H9 (cell line): ENCODE results near the gene PTPN7. TPM values are rescaled to one million over a fixed set of nuclear protein-coding genes. Genes with fewer than 3 reads are reported as not detected.

Experiments used
- DNase-seq: peaks from one replicate; pipeline ENCODE4 v3.0.0-alpha.2; 2017
- H2AFZ ChIP-seq: one replicate; pipeline ENCODE4 v1.6.1; 2013; ENCODE audit warnings: mild to moderate bottlenecking, low read length, control low read depth, moderate library complexity
- H2AK5ac ChIP-seq: 2 replicates; pipeline ENCODE4 v1.6.1; 2013; ENCODE audit warnings: low read length, control low read depth, mixed read lengths; ENCODE audit not compliant: insufficient read length
- H2BK120ac ChIP-seq: one replicate; pipeline ENCODE4 v1.6.1; 2013; ENCODE audit warnings: low read depth, mild to moderate bottlenecking, low read length, control low read depth, inconsistent platforms; ENCODE audit not compliant: poor library complexity, severe bottlenecking
- H2BK12ac ChIP-seq: 2 replicates; pipeline ENCODE4 v1.6.1; 2013; ENCODE audit warnings: low read length, control low read depth, mixed read lengths, low read depth; ENCODE audit not compliant: insufficient read length
- H2BK15ac ChIP-seq: 2 replicates; pipeline ENCODE4 v1.6.1; 2013; ENCODE audit warnings: low read depth, low read length, control low read depth
- H2BK20ac ChIP-seq: one replicate; pipeline ENCODE4 v1.6.1; 2013; ENCODE audit warnings: low read depth, mild to moderate bottlenecking, low read length, control low read depth, inconsistent platforms; ENCODE audit not compliant: poor library complexity, severe bottlenecking
- H2BK5ac ChIP-seq: 2 replicates; pipeline ENCODE4 v1.6.1; 2013; ENCODE audit warnings: low read length, control low read depth, mixed read lengths; ENCODE audit not compliant: insufficient read length
- H3K14ac ChIP-seq: 2 replicates; pipeline ENCODE4 v1.6.1; 2013; ENCODE audit warnings: low read length, control low read depth; ENCODE audit not compliant: insufficient read depth
- H3K18ac ChIP-seq: 2 replicates; pipeline ENCODE4 v1.6.1; 2013; ENCODE audit warnings: low read depth, mild to moderate bottlenecking, mixed read lengths, low read length, control low read depth; ENCODE audit not compliant: insufficient read length
- H3K23ac ChIP-seq: 2 replicates; pipeline ENCODE4 v1.6.1; 2013; ENCODE audit warnings: low read length, control low read depth, mixed read lengths, low read depth; ENCODE audit not compliant: insufficient read length
- H3K23me2 ChIP-seq: 2 replicates; pipeline ENCODE4 v1.6.1; 2013; ENCODE audit warnings: low read depth, mild to moderate bottlenecking, mixed read lengths, low read length, control low read depth; ENCODE audit not compliant: insufficient read length, poor library complexity, severe bottlenecking
- H3K27ac ChIP-seq: 2 replicates; pipeline ENCODE4 v1.5.1; 2013; ENCODE audit warnings: low read length, control low read depth, mixed read lengths, low read depth; ENCODE audit not compliant: insufficient read length
- H3K27me3 ChIP-seq: 2 replicates; pipeline ENCODE4 v1.6.1; 2013; ENCODE audit warnings: low read length, control low read depth, inconsistent platforms; ENCODE audit not compliant: insufficient read depth
- H3K4ac ChIP-seq: 2 replicates; pipeline ENCODE4 v1.6.1; 2013; ENCODE audit warnings: low read depth, mild to moderate bottlenecking, control low read depth, inconsistent platforms, low read length, moderate library complexity
- H3K4me1 ChIP-seq: 2 replicates; pipeline ENCODE4 v1.6.1; 2013; ENCODE audit warnings: low read length, control low read depth, inconsistent platforms; ENCODE audit not compliant: insufficient read depth
- H3K4me2 ChIP-seq: 2 replicates; pipeline ENCODE4 v1.6.1; 2013; ENCODE audit warnings: low read length, control low read depth, mixed read lengths; ENCODE audit not compliant: insufficient read length, insufficient read depth
- H3K56ac ChIP-seq: 2 replicates; pipeline ENCODE4 v1.6.1; 2013; ENCODE audit warnings: low read depth, mild to moderate bottlenecking, mixed read lengths, low read length, control low read depth; ENCODE audit not compliant: insufficient read length
- H3K79me1 ChIP-seq: 2 replicates; pipeline ENCODE4 v1.6.1; 2013; ENCODE audit warnings: low read depth, mild to moderate bottlenecking, moderate library complexity, low read length, control low read depth, inconsistent platforms; ENCODE audit not compliant: insufficient read depth, poor library complexity, severe bottlenecking
- H3K79me2 ChIP-seq: 2 replicates; pipeline ENCODE4 v1.6.1; 2013; ENCODE audit warnings: low read length, control low read depth, inconsistent platforms; ENCODE audit not compliant: insufficient read depth
- H3K9ac ChIP-seq: 2 replicates; pipeline ENCODE4 v1.6.1; 2013; ENCODE audit warnings: low read length, control low read depth, mixed read lengths; ENCODE audit not compliant: insufficient read length; ENCODE audit errors: extremely low read depth
- H3K9me3 ChIP-seq: one replicate; pipeline ENCODE4 v1.6.1; 2013; ENCODE audit warnings: low read depth, low read length, inconsistent platforms; ENCODE audit not compliant: control insufficient read depth
- H3T11ph ChIP-seq: one replicate; pipeline ENCODE4 v1.6.1; 2013; ENCODE audit warnings: mild to moderate bottlenecking, low read length, control low read depth, inconsistent platforms
- H4K20me1 ChIP-seq: one replicate; pipeline ENCODE4 v1.6.1; 2013; ENCODE audit not compliant: control insufficient read depth, insufficient read length, insufficient read depth
- H4K5ac ChIP-seq: 2 replicates; pipeline ENCODE4 v1.6.1; 2013; ENCODE audit warnings: low read depth, mild to moderate bottlenecking, mixed read lengths, low read length, control low read depth; ENCODE audit not compliant: insufficient read length
- H4K8ac ChIP-seq: replicated peaks from 2 replicates; pipeline ENCODE4 v1.6.1; 2013; ENCODE audit warnings: low read length, control low read depth, mixed read lengths, low read depth; ENCODE audit not compliant: insufficient read length
- H4K91ac ChIP-seq: 2 replicates; pipeline ENCODE4 v1.6.1; 2013; ENCODE audit warnings: low read depth, mild to moderate bottlenecking, moderate library complexity, mixed read lengths, low read length, control low read depth; ENCODE audit not compliant: insufficient read length
- H3K27ac Mint-ChIP-seq, 3 experiments: 2 replicates in 2 of 3; 3 replicates in 1 of 3; pipeline ENCODE4 v1.8.0; 2020 to 2021; ENCODE audit warnings: mixed read lengths in 3 of 3, mild to moderate bottlenecking in 1 of 3, moderate library complexity in 1 of 3
- H3K27me3 Mint-ChIP-seq: 2 replicates; pipeline ENCODE4 v1.8.0; 2021; ENCODE audit warnings: low read depth, mild to moderate bottlenecking, moderate library complexity, mixed read lengths
- H3K36me3 Mint-ChIP-seq, 3 experiments: 2 replicates in 2 of 3; 3 replicates in 1 of 3; pipeline ENCODE4 v1.8.0; 2020 to 2021; ENCODE audit warnings: low read depth in 3 of 3, mixed read lengths in 3 of 3; ENCODE audit not compliant: insufficient read depth in 1 of 3
- H3K4me1 Mint-ChIP-seq, 2 experiments: 2 replicates each; pipeline ENCODE4 v1.8.0; 2020; ENCODE audit warnings: mixed read lengths in 2 of 2
- H3K4me3 Mint-ChIP-seq, 2 experiments: 2 replicates in 1 of 2; 3 replicates in 1 of 2; pipeline ENCODE4 v1.8.0; 2020 to 2021; ENCODE audit warnings: mild to moderate bottlenecking in 2 of 2, mixed read lengths in 2 of 2, moderate library complexity in 1 of 2
- H3K9me3 Mint-ChIP-seq, 2 experiments: 2 replicates in 1 of 2; 3 replicates in 1 of 2; pipeline ENCODE4 v1.8.0; 2020; ENCODE audit warnings: mild to moderate bottlenecking in 2 of 2, mixed read lengths in 2 of 2, moderate library complexity in 1 of 2
- WGBS: extraction: QIAGEN DNeasy Blood & Tissue Kit; methylation state at CpG from one replicate; pipeline ENCODE4 v1.1.7; 2013; ENCODE audit warnings: missing lambda C conversion rate, low lambda C conversion rate, mixed read lengths; ENCODE audit not compliant: insufficient read length; ENCODE audit errors: extremely low coverage; 5-methylcytosine and 5-hydroxymethylcytosine counted together
- total RNA-seq: library from RNA; stranded (reverse); gene quantifications from 2 replicates; pipeline ENCODE4 v1.2.1, GENCODE V29; 2021
- TF ChIP-seq, protein P1 (sequence below): fragments of 200-600 bp; sonication (generic); conservative IDR thresholded peaks from 3 replicates; pipeline ENCODE4 v1.8.0; 2021; ENCODE audit warnings: antibody characterized with exemption, mild to moderate bottlenecking

The PTPN7 gene
- total RNA-seq, 1 experiment from 2014 or later, result 0.72 TPM

DNA sequence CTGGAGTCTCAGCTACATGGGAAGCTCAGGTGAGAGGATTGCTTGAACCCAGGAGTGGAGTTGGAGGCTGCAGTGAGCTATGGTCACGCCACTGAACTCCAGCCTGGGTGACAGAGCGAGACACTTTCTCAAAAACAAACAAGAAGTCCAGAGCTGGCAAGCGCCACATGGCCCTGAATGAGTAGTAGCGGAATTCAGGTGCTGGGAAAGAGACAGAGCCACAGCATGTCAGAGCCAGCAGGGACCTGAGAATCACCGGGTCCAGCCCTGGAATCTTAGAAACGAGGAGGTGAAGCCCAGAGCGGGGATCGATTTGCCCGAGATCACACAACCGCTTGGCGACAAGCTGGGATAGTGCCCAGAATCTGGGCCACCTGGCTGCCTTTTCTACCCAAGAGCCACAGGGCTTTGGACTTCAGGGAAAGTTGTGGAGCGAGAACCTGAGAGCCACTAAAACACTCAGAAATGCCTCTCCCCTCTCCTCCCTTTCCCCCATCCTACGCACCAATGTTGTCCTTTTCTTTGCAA, 25.7 kb downstream of the PTPN7 start:
- H2BK120ac ChIP-seq, result no peak overlapping the region
- no peaks in the 10 kb centered on the region for H3K27me3 ChIP-seq
- TF ChIP-seq, protein P1, sequence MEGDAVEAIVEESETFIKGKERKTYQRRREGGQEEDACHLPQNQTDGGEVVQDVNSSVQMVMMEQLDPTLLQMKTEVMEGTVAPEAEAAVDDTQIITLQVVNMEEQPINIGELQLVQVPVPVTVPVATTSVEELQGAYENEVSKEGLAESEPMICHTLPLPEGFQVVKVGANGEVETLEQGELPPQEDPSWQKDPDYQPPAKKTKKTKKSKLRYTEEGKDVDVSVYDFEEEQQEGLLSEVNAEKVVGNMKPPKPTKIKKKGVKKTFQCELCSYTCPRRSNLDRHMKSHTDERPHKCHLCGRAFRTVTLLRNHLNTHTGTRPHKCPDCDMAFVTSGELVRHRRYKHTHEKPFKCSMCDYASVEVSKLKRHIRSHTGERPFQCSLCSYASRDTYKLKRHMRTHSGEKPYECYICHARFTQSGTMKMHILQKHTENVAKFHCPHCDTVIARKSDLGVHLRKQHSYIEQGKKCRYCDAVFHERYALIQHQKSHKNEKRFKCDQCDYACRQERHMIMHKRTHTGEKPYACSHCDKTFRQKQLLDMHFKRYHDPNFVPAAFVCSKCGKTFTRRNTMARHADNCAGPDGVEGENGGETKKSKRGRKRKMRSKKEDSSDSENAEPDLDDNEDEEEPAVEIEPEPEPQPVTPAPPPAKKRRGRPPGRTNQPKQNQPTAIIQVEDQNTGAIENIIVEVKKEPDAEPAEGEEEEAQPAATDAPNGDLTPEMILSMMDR, result no peak
- Mint-ChIP-seq H3K36me3 (peaks cover 13 to 40% (median 34%) of the 10 kb centered on the region in 3 experiments; a peak in 6 of 7 replicates), H3K4me1 (peaks cover 17 to 21% of the 10 kb centered on the region in 2 experiments), H3K27me3 (no peaks in the 10 kb centered on the region), H3K4me3 (no peak overlapping the region), H3K9me3 (no peaks in the 10 kb centered on the region), H3K27ac (peak overlapping the region in 2 of 3 experiments; percentile 55 to 83; a peak in 1 of 7 replicates)
- H3K23ac ChIP-seq, result no peak overlapping the region
- H3T11ph ChIP-seq, result no peak overlapping the region
- DNase-seq, result no peak
- H3K9me3 ChIP-seq, result no peaks in the 10 kb centered on the region
- H2AFZ ChIP-seq, result no peak overlapping the region
- H4K5ac ChIP-seq, result no peak overlapping the region
- H2BK15ac ChIP-seq, result no peak overlapping the region
- no peak overlapping the region for H3K27ac ChIP-seq
- no peak overlapping the region for H3K9ac ChIP-seq
- no peaks in the 10 kb centered on the region for H3K79me2 ChIP-seq
- H2AK5ac ChIP-seq, result no peak overlapping the region
- H2BK20ac ChIP-seq, result no peak overlapping the region
- no peak overlapping the region for H2BK12ac ChIP-seq
- WGBS, result no CpG with 5 or more reads among the region's 13 CpGs
- H4K8ac ChIP-seq, result no peak overlapping the region
- H3K56ac ChIP-seq, result no peak overlapping the region
- H4K91ac ChIP-seq, result no peak overlapping the region
- H3K4me2 ChIP-seq, result no peak overlapping the region
- H3K14ac ChIP-seq, result no peak overlapping the region
- no peak overlapping the region for H3K18ac ChIP-seq
- no peak overlapping the region for H3K4ac ChIP-seq
- H3K4me1 ChIP-seq, result no peaks in the 10 kb centered on the region
- no peaks in the 10 kb centered on the region for H4K20me1 ChIP-seq
- no peaks in the 10 kb centered on the region for H3K23me2 ChIP-seq
- no peak overlapping the region for H2BK5ac ChIP-seq
- H3K79me1 ChIP-seq, result no peaks in the 10 kb centered on the region
